ENCODE data around the gene CPLX3.

CPLX3 gene

DNA sequence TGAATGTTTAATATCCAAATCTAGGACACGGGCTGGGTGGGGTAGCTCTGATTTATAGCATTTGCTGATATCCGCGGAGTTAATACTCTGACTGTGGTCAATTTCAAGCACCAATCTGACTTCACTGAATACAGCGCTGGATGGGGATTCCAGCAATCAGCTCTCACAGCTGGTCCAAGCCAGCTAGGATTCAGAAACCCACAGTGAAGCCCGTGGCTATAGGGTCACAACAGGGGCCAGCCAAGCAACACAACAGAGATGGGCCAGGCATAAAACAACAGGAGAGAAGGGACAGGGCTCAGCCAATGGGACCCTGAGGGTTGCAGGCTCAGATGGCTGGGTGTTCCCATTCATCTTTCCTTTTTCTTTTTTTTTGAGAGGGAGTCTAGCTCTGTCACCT, 19.1 kb upstream of the CPLX3 start:
- DNase-seq: no peak

DNA sequence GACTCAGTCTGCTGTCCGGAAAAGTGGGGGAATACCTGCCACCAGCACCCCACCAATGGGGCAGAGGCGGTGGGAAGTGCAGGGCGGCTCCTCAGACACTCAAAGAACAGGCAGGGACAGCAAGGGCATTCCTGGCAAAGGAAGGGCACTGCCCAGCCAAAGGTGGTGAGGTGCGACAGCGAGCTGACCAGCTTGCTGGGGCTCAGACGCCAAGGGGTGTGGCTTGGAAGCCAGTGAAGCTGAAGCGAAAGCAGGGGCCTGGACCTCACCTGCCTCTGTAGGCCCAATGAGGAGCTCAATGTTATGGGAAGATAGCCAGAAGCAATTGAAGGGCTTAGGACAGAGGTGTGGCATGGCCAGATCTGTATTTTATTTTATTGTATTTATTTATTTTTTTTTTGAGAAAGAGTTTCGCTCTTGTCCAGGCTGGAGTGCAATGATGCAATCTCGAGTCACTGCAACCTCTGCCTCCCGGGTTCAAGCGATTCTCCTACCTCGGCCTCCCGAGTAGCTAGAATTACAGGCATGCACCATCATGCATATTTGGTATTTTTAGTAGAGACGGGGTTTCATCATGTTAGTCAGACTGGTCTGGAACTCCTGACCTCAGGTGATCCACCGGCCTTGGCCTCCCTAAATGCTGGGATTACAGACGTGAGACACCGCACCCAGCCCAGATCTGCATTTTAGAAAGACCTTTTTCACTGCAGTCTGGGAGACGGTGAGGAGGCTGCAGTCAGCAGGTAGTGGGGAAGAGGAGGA, 18.2 kb upstream of the CPLX3 start:
- no peak for DNase-seq

GRCh38 chr15:74808840-74809229, 17.6 kb upstream of the CPLX3 start:
- no peak for DNase-seq

GRCh38 chr15:74809242-74809641, 17.2 kb upstream of the CPLX3 start:
- DNase-seq: no peak

- no peak for DNase-seq
These were observed 16.5 kb upstream of the CPLX3 start for GRCh38 chr15:74809956-74810355.

- no peak for DNase-seq
These were observed 13.9 kb upstream of the CPLX3 start, which contains the start of gene LMAN1L for GRCh38 chr15:74812533-74812932. Gene LMAN1L (plus strand): TSS chr15:74812835. CDS start chr15:74812855, 20 bp downstream.

DNA sequence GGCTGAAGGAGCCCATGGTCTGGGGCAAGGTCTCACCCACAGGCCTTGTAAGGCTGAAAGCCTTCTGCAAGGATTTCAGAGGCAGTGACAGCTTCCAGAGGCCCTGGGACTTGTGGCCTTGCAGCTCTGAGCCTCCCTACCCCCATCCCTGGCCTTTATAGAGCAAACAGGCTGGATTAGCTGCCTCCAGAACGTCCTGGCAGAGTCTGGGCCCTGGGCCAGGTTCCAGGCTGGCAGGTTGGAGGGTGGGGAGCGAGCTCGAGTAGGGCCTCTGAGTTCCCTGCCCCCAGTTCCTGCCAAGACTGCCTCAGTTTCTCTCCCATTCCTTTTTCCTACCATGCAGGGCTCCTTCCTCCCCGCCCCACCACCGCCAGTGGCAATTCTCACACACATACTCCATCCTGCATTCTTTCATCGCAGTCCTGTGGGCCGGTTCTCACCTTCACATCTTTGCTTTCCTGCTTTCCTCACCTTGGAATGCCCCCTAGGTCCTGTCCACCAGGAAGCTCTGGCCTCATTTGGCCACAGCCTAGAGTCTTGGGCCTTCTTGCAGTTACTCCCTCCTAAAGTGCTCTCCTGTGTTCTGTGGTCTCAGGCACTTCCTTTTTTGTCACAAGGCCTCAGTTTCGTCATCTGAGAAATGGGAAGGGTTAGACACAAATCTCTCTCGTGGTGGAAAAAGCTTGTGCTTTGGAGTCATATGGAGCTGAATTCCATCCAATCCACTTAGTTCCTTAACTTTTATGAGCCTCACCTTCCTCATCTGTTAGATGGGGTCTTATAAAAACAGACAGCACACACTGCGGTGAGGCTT, 11.1 kb upstream of the CPLX3 start:
- no peak for DNase-seq

DNA sequence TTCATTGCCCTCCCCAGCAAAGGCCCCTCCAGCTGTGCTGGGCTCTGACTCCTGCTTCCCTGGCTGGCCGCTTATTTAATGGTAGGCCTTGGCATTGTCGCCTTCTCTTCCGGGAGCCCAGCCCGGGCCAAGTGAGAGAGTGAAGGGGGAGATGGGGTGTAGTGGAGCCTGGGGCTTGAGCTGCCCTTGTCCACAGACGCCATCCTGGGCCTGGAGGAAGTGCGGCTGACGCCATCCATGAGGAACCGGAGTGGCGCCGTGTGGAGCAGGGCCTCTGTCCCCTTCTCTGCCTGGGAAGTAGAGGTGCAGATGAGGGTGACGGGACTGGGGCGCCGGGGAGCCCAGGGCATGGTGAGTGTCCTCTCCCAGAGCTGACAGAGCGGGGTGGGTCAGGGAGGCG, 10.5 kb upstream of the CPLX3 start:
- no peak for DNase-seq

DNA sequence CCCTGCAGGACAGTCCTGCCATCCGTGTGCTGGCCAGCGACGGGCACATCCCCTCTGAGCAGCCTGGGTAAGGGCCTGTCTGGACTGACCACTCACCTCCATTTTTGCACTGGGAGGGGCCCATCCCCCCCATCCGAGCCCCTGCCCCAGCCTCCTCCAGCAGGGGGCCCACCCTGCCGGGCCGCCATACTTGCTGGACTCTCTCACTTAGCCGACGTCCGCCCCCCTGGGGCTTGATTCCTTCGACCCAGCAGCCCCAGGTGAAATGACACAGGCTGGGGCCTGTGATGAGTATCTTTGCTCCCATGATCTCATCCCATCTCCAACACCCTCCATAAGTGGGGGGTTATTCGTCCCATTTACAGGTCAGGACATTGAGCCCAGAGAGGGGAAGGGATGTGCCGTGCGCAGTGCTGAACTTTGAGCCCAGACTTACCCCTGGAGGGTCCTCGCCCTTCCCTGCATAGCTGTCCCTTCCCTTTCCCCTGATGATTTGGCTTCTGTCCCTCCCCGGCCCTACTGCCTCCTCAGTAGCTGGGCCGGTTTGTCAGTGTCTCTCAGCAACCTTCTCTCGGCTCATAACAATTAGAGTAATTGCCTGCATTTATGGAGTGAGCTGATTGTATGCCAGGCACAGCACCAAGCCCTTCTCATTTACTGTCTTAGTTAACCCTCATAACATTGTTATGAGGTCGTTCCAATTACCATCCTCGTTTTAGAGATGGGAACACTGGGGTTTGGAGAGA, 9.6 kb upstream of the CPLX3 start:
- no peak for DNase-seq

GRCh38 chr15:74817370-74817737, 9.1 kb upstream of the CPLX3 start:
- no peak for DNase-seq

DNA sequence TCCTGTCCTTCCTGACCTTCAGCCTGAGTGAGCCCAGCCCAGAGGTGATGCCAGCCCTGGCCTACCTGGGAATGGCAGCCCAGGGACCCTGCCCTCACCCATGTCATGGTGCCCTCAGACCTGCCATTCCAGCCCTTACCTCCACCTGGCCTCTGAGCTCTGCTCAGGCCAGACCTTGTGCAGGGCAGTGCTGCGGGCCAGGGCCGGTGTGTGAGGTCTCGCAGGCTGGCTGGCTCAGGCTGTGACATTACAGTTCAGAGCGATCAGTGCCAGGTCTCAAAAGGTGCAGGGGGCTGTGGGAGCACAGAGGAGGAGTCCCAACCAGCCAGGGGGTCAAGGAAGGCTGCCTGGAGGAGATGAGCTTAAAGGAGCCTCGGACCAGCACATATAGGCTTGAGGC, 6.4 kb upstream of the CPLX3 start:
- DNase-seq: no peak

GRCh38 chr15:74821091-74821789, 5.2 kb upstream of the CPLX3 start:
- peak; percentile 13 for DNase-seq

DNA sequence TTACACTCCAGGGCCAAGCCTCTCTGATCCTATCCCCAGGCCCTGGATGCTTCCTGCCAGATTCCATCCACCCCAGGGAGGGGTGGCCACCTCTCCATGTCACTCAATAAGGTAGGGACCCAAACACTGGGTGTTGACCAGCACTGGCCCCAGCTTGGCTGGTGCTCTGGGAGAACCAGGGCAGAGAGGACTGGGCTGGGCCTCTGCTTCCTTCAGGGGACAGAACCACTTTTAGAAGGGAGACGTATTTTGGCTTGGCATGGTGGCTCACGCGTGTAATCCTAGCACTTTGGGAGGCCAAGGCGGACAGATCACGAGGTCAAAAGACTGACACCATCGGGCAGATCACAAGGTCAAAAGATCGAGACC, 4.7 kb upstream of the CPLX3 start:
- no peak for DNase-seq

GRCh38 chr15:74822233-74822632, 4.2 kb upstream of the CPLX3 start:
- DNase-seq: no peak

- no peak for DNase-seq
These were observed 3.1 kb upstream of the CPLX3 start for GRCh38 chr15:74823324-74823723.

GRCh38 chr15:74824976-74825375, 1.5 kb upstream of the CPLX3 start:
- DNase-seq: no peak

- DNase-seq: no peak
These were observed 561 bp upstream of the CPLX3 start for GRCh38 chr15:74825866-74826265.

DNA sequence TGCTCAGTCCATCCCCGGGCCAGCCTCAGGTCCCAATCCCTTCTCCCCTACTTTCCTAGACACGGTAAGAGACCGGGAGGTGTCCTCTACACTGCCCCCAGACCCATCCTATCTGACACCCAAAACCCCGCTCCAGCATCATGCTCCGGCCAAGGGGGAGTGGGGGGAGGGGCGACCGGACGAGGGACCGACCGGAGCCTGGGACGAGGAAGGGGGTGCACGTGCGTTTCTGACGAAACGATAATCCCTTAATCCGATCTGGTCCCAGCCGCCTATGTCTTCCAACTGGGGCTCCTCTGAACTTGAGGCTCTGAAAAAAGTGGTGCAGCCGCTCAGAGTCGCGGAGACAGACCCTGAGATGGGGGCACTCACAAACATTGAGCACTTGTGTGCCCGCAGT, 494 bp downstream of the CPLX3 start:
- no peak for DNase-seq

DNA sequence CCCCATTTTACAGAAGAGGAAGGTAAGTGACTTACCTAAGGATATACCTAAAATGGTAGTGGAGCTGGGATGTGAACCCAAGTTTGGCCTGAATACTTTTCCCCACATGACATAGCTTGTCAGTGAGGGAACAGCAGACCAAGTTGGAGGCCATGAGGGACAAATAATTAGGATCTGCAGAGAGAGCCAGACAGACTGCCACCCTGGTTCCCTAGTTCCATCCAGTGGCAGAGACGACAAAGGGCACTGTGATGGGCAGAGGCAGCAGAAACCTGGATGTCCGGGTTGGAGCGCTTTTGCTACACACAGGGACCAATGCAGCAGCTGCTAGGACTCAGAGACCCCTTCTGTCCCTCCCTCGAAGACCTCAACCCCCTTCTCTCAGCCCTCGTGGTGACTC, 1.2 kb downstream of the CPLX3 start:
- no peak for DNase-seq

- DNase-seq: no peak
These were observed 2.4 kb downstream of the CPLX3 start for GRCh38 chr15:74828835-74829234.

DNA sequence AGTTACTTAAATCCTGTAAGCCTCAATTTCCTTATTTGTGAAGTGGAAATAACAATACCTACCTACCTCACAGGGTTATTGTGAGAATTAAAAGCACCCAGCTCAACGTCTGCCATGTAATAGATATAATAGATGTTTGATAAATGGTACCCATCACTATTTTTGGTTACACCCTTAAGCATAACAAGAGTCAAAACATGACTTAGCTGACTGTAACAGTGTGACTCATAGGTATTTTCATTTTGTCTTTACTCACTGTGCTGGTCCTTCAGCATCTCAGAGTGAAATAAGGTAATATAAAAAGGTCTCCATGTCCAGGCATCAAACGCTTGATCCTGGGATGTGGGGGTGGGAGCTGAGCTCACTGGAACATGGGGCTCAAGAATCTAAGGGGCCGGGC, 3.1 kb downstream of the CPLX3 start:
- no peak for DNase-seq

- no peak for DNase-seq
These were observed 3.6 kb downstream of the CPLX3 start for GRCh38 chr15:74829991-74830390.

GRCh38 chr15:74830868-74831267, 4.4 kb downstream of the CPLX3 start:
- DNase-seq: no peak

Data from OCI-M1 (cell line).